HepG2 (cell line): ENCODE results near the gene DNAJB8. TPM values are rescaled to one million over a fixed set of nuclear protein-coding genes. Genes with fewer than 3 reads are reported as not detected.

ENCODE experiments used
- ATAC-seq: fragments of 200-7000 bp; cut with Tn5 transposase; 3 replicates; pipeline ENCODE4 v1.9.1; 2020; ENCODE audit warnings: mild to moderate bottlenecking, moderate library complexity
- BruUV-seq: library from RNA; stranded (reverse); fragments of 400-500 nt; replicated peaks from 2 replicates; lab custom pipeline; 2021; lab: Mats Ljungman, UMichigan
- CTCF ChIA-PET: fragments of 300-600 bp; formaldehyde crosslinking; extraction: SDS; loops from one replicate; lab custom pipeline; 2021; ENCODE audit warnings: low total read pairs, inconsistent platforms, low intra/inter-chr PET ratio; lab: Yijun Ruan, JAX
- POLR2A ChIA-PET: fragments of 350-600 bp; sonication (Branson Sonifier 250); formaldehyde crosslinking; loops from one replicate; lab custom pipeline; 2020; ENCODE audit warnings: antibody characterized with exemption, inconsistent platforms; lab: Yijun Ruan, JAX
- DNase-seq: peaks from one replicate; pipeline ENCODE4 v3.0.0-alpha.2; 2015; ENCODE audit warnings: low spot score
- FAIRE-seq: peaks from 3 replicates; lab custom pipeline; 2011; peaks lifted over from hg19 to GRCh38; lab: Jason Lieb, UNC
- H2AFZ ChIP-seq: one replicate; pipeline ENCODE4 v1.6.1; 2011; ENCODE audit warnings: low read length, inconsistent platforms
- H3K27ac ChIP-seq: fragments of 300-600 bp; 3 replicates; pipeline ENCODE4 v1.8.0; 2011; ENCODE audit warnings: mixed run types, mild to moderate bottlenecking, mixed read lengths, low read length, inconsistent platforms; ENCODE audit not compliant: insufficient read depth; ENCODE audit errors: extremely low read length
- H3K27me3 ChIP-seq, 2 experiments: fragments of 200-600 bp in 1 of 2; 2 replicates in 1 of 2; 3 replicates in 1 of 2; pipeline versions ENCODE4 v1.6.0 to v1.8.0; 2011; ENCODE audit warnings: low read length in 2 of 2, mild to moderate bottlenecking in 2 of 2, moderate library complexity in 2 of 2, inconsistent platforms in 1 of 2; ENCODE audit not compliant: insufficient read depth in 2 of 2, control insufficient read depth in 1 of 2
- H3K36me3 ChIP-seq, 2 experiments: fragments of 200-600 bp in 1 of 2; replicated peaks in 1 of 2; 2 replicates in 1 of 2; 3 replicates in 1 of 2; pipeline versions ENCODE4 v1.5.1 to v1.8.0; 2011; ENCODE audit warnings: low read length in 2 of 2, inconsistent platforms in 1 of 2; ENCODE audit not compliant: insufficient read depth in 2 of 2, control insufficient read depth in 1 of 2
- H3K4me1 ChIP-seq: 2 replicates; pipeline ENCODE4 v1.5.1; 2012; ENCODE audit warnings: low read length, inconsistent platforms; ENCODE audit not compliant: insufficient read depth
- H3K4me2 ChIP-seq: 2 replicates; pipeline ENCODE4 v1.6.0; 2011; ENCODE audit warnings: low read depth, low read length, inconsistent platforms
- H3K4me3 ChIP-seq, 3 experiments: fragments of 200-600 bp in 1 of 3; sonication (generic), shearing (Covaris generic) in 1 of 3; replicated peaks in 1 of 3; 2 replicates each; pipeline ENCODE4 v1.5.1; 2011 to 2016; ENCODE audit warnings: low read length in 3 of 3, inconsistent platforms in 2 of 3, low read depth in 2 of 3, mild to moderate bottlenecking in 2 of 3, control low read depth in 1 of 3, mixed read lengths in 1 of 3; ENCODE audit not compliant: insufficient read depth in 1 of 3
- H3K79me2 ChIP-seq: one replicate; pipeline ENCODE4 v1.6.1; 2011; ENCODE audit warnings: low read length, inconsistent platforms; ENCODE audit not compliant: insufficient read depth
- H3K9ac ChIP-seq: 2 replicates; pipeline ENCODE4 v1.6.0; 2011; ENCODE audit warnings: mild to moderate bottlenecking, low read depth, low read length, inconsistent platforms; ENCODE audit not compliant: insufficient read depth
- H3K9me3 ChIP-seq: 2 replicates; pipeline ENCODE4 v1.5.1; 2012; ENCODE audit warnings: mild to moderate bottlenecking, low read length
- H4K20me1 ChIP-seq: 2 replicates; pipeline ENCODE4 v1.6.0; 2011; ENCODE audit warnings: inconsistent platforms, mild to moderate bottlenecking, low read length, moderate library complexity; ENCODE audit not compliant: insufficient read depth
- AGO1 ChIP-seq: fragments of 200-400 bp; formaldehyde crosslinking; IDR thresholded peaks from 2 replicates; pipeline ENCODE4 v1.6.1; 2017; ENCODE audit warnings: mild to moderate bottlenecking, low read depth, low read length, moderate library complexity; ENCODE audit not compliant: poor library complexity, severe bottlenecking
- E2F2 ChIP-seq: sonication (generic); formaldehyde crosslinking; IDR thresholded peaks from 2 replicates; pipeline ENCODE4 v1.4.0; 2020; ENCODE audit warnings: missing genetic modification reagents, borderline replicate concordance
- NR3C1 ChIP-seq: sonication (generic); formaldehyde crosslinking; IDR thresholded peaks from 2 replicates; pipeline ENCODE4 v1.4.0; 2020; ENCODE audit warnings: missing genetic modification reagents
- TAF15 ChIP-seq: fragments of 200-400 bp; formaldehyde crosslinking; IDR thresholded peaks from one replicate; pipeline ENCODE4 v1.6.1; 2018; ENCODE audit warnings: mild to moderate bottlenecking, low read depth, low read length; ENCODE audit not compliant: poor library complexity, severe bottlenecking
- TP53 ChIP-seq: sonication (generic); formaldehyde crosslinking; conservative IDR thresholded peaks from 2 replicates; pipeline ENCODE4 v1.4.0; 2020; ENCODE audit warnings: missing genetic modification reagents
- ZFY ChIP-seq: sonication (generic); formaldehyde crosslinking; IDR thresholded peaks from 2 replicates; pipeline ENCODE4 v1.4.0; 2020; ENCODE audit warnings: missing genetic modification reagents
- ZNF280D ChIP-seq: sonication (generic); formaldehyde crosslinking; IDR thresholded peaks from 2 replicates; pipeline ENCODE4 v1.5.1; 2020; ENCODE audit warnings: mild to moderate bottlenecking, missing genetic modification reagents
- ZNF3 ChIP-seq: IDR thresholded peaks from 2 replicates; pipeline ENCODE4 v1.7.0; 2017; ENCODE audit warnings: inconsistent platforms
- WGBS: methylation state at CpG from one replicate; pipeline ENCODE4 v1.1.6; 2017; ENCODE audit warnings: low lambda C conversion rate; 5-methylcytosine and 5-hydroxymethylcytosine counted together
- in situ Hi-C: cut with HindIII; loops from 2 replicates; pipeline ENCODE4 v1.10.0; 2017; ENCODE audit warnings: low pct_unique_long_range_greater_than_20kb; ENCODE audit not compliant: extremely low pct_ligation_motif_present
- intact Hi-C: fragments of 100-400 bp; cut with micrococcal nuclease; formaldehyde crosslinking; loops from one replicate; pipeline ENCODE4 v1.10.0; 2022; ENCODE audit not compliant: unreplicated experiment
- polyA plus RNA-seq, 8 experiments: library from polyadenylated mRNA; depleted of rRNA in 3 of 8; stranded (reverse) in 7 of 8; unstranded in 1 of 8; fragments of >200 nt; fragmentation: Illumina TruSeq in 4 of 8; extraction: Trizol in 4 of 8; gene quantifications; 2 replicates each; pipeline versions ENCODE4 v1.2.1 to v1.2.3, GENCODE V29; 2011 to 2016; ENCODE audit warnings: low read depth in 4 of 8, missing spikeins in 1 of 8, mixed read lengths in 1 of 8; ENCODE audit not compliant: insufficient read depth in 1 of 8
- total RNA-seq, 5 experiments: library from RNA; depleted of rRNA; stranded (reverse); fragments of >200 nt; fragmentation: Illumina TruSeq; extraction: Trizol; gene quantifications; 2 replicates each; pipeline ENCODE4 v1.2.3, GENCODE V29; 2016; ENCODE audit warnings: low read depth in 1 of 5

DNAJB8 gene
- total and polyA plus RNA-seq, 2 of the 13 experiments (the other 11 are each of a cell fraction or from before 2014, with no cell fraction given), result not detected

GRCh38 chr3:128418900-128419299 is 47.8 kb downstream of the DNAJB8 start:
- intact Hi-C loops, result no loop called here
- Histone ChIP-seq H3K9ac (no peak overlapping the region), H3K79me2 (no peaks in the 10 kb centered on the region), H3K4me3 (no peak overlapping the region), H3K4me2 (no peak overlapping the region), H3K27me3 (no peaks in the 10 kb centered on the region; a peak in 1 of 5 replicates), H3K4me1 (peaks cover 24% of the 10 kb centered on the region), H3K9me3 (no peaks in the 10 kb centered on the region), H2AFZ (no peak overlapping the region), H4K20me1 (no peaks in the 10 kb centered on the region), H3K27ac (no peak overlapping the region), H3K36me3 (no peaks in the 10 kb centered on the region)
- WGBS, result 69% methylated on average over 2 of the region's 2 CpGs
- TF ChIP-seq ZFY (CRISPR knock-in tag) (no peak), TP53 (CRISPR knock-in tag) (no peak), AGO1 (no peak), NR3C1 (CRISPR knock-in tag) (no peak), ZNF3 (CRISPR knock-in tag) (no peak), TAF15 (no peak), E2F2 (CRISPR knock-in tag) (no peak), ZNF280D (CRISPR knock-in tag) (no peak)
- ChIA-PET POLR2A (no interaction called here), CTCF (no interaction called here)
- no peak for FAIRE-seq
- no TSS peak for BruUV-seq
- in situ Hi-C loops, result no loop called here
- no peak for DNase-seq
- no peak for ATAC-seq
